ENCODE results near the gene ZNF280C. TPM values are rescaled to one million over a fixed set of nuclear protein-coding genes. Genes with fewer than 3 reads are reported as not detected.

ZNF280C gene
- total RNA-seq, 3 donors from 2014 or later, result 4.9 to 6.4 (median 5.0) TPM

GRCh38 chrX:130190801-130191200, 77.9 kb downstream of the ZNF280C start:
- H3K27ac ChIP-seq, result no peak overlapping the region
- TF ChIP-seq CTCF (IDR thresholded peaks at IDR 0.05) (no peak), POLR2A (IDR thresholded peaks at IDR 0.05) (no peak), POLR2AphosphoS5 (IDR thresholded peaks at IDR 0.05) (no peak)
- H3K4me3 ChIP-seq, result no peak overlapping the region
- no peaks in the 10 kb centered on the region for H3K9me3 ChIP-seq
- peaks cover 0 to 32% of the 10 kb centered on the region in 2 donors for H3K27me3 ChIP-seq
- DNase-seq (ENCODE audit: low spot score in 2 of 2), result no peak
- intact Hi-C loops (cut with DNase I; ENCODE audit: low total_unique reads), result loop anchor here (2.0 kb wide), 1 partner anchor 52 kb away; no protein-coding TSS in a partner anchor
- no peaks in the 10 kb centered on the region for H3K36me3 ChIP-seq
- H3K4me1 ChIP-seq, result no peaks in the 10 kb centered on the region

- H3K4me3 ChIP-seq, result no peak overlapping the region
- no peak for DNase-seq (ENCODE audit: low spot score in 2 of 2)
- peaks cover 0 to 25% of the 10 kb centered on the region in 2 donors for H3K27me3 ChIP-seq
- no peaks in the 10 kb centered on the region for H3K36me3 ChIP-seq
- H3K4me1 ChIP-seq, result no peaks in the 10 kb centered on the region
- intact Hi-C loops (cut with DNase I; ENCODE audit: low total_unique reads), result no loop called here
- no peaks in the 10 kb centered on the region for H3K9me3 ChIP-seq
- H3K27ac ChIP-seq, result no peak overlapping the region
- TF ChIP-seq POLR2A (IDR thresholded peaks at IDR 0.05), result no peak
- TF ChIP-seq CTCF (IDR thresholded peaks at IDR 0.05), result no peak
- TF ChIP-seq POLR2AphosphoS5 (IDR thresholded peaks at IDR 0.05), result no peak
Measured at GRCh38 chrX:130186651-130187050, 82.0 kb downstream of the ZNF280C start.

- intact Hi-C loops (cut with DNase I; ENCODE audit: low total_unique reads), result no loop called here
- no peak for DNase-seq (ENCODE audit: low spot score in 2 of 2)
- no peak overlapping the region for H3K27ac ChIP-seq
- no peaks in the 10 kb centered on the region for H3K9me3 ChIP-seq
- no peak overlapping the region for H3K4me3 ChIP-seq
- peaks cover 0 to 11% of the 10 kb centered on the region in 2 donors for H3K27me3 ChIP-seq
- TF ChIP-seq POLR2AphosphoS5 (IDR thresholded peaks at IDR 0.05) (no peak), CTCF (IDR thresholded peaks at IDR 0.05) (no peak), POLR2A (IDR thresholded peaks at IDR 0.05) (no peak)
- no peaks in the 10 kb centered on the region for H3K36me3 ChIP-seq
- H3K4me1 ChIP-seq, result no peaks in the 10 kb centered on the region
Measured at GRCh38 chrX:130184857-130185256, 83.8 kb downstream of the ZNF280C start.

GRCh38 chrX:130184168-130184567, 84.5 kb downstream of the ZNF280C start:
- Histone ChIP-seq H3K4me1 (no peaks in the 10 kb centered on the region), H3K36me3 (no peaks in the 10 kb centered on the region), H3K9me3 (no peaks in the 10 kb centered on the region), H3K27me3 (peaks cover 0 to 7% of the 10 kb centered on the region in 2 donors), H3K27ac (no peak overlapping the region), H3K4me3 (no peak overlapping the region)
- no peak for DNase-seq (ENCODE audit: low spot score in 2 of 2)
- intact Hi-C loops (cut with DNase I; ENCODE audit: low total_unique reads), result no loop called here
- no peak for TF ChIP-seq POLR2AphosphoS5 (IDR thresholded peaks at IDR 0.05)
- no peak for TF ChIP-seq CTCF (IDR thresholded peaks at IDR 0.05)
- no peak for TF ChIP-seq POLR2A (IDR thresholded peaks at IDR 0.05)

GRCh38 chrX:130179579-130180215, 89.0 kb downstream of the ZNF280C start:
- peaks cover 0 to 8% of the 10 kb centered on the region in 2 donors for H3K27me3 ChIP-seq
- intact Hi-C loops (cut with DNase I; ENCODE audit: low total_unique reads), result no loop called here
- DNase-seq (ENCODE audit: low spot score in 2 of 2), result no peak
- H3K36me3 ChIP-seq, result no peaks in the 10 kb centered on the region
- TF ChIP-seq POLR2AphosphoS5 (IDR thresholded peaks at IDR 0.05) (no peak), CTCF (IDR thresholded peaks at IDR 0.05) (no peak), POLR2A (IDR thresholded peaks at IDR 0.05) (no peak)
- H3K27ac ChIP-seq, result no peak overlapping the region
- no peaks in the 10 kb centered on the region for H3K9me3 ChIP-seq
- no peak overlapping the region for H3K4me3 ChIP-seq
- H3K4me1 ChIP-seq, result no peaks in the 10 kb centered on the region
